ENCODE data around the gene CYP19A1. TPM values are rescaled to one million over a fixed set of nuclear protein-coding genes. Genes with fewer than 3 reads are reported as not detected.

The CYP19A1 gene
- total and polyA plus RNA-seq, 2 donors (not counting 1 experiment from before 2014, with no cell fraction given) = not detected

DNA sequence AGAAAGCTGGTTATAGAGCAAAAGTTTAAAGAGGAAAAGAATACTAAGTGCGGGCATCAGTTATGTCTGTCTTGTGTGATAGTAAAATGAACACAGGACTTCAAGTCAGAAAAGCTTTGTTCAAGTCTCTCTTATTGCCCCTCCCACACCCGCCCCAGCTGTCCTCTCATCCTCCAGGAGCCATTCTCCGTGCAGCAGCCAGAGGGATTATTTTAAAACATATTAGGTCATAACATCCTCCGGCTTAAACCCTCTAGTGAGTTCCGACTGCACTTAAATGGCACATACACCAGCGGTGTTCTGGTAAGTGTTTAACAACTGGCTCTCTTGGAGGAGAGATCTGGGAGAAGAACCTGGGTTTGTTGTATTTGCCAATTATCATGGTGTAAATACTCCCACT is 138.9 kb downstream of the CYP19A1 start:
- intact Hi-C loops (cut with micrococcal nuclease) = no loop called here
- H3K9me3 ChIP-seq (ENCODE audit: control extremely low read depth in 1 of 3, control insufficient read depth in 2 of 3, insufficient read depth in 1 of 3, low read length in 2 of 3) = no peaks in the 10 kb centered on the region
- no peak overlapping the region for H3K4me2 ChIP-seq (replicated peaks; ENCODE audit: low read depth, low read length, poor library complexity, severe bottlenecking)
- H3K4me3 Mint-ChIP-seq = no peak overlapping the region
- ATAC-seq (ENCODE audit: low read depth) (no peak), DNase-seq (no peak)
- H3K27ac Mint-ChIP-seq = no peak overlapping the region
- no peak overlapping the region for H3K9ac ChIP-seq (ENCODE audit: low read length)
- CTCF ChIA-PET = no interaction called here
- WGBS (ENCODE audit: insufficient coverage) = 100% methylated on average over 2 of the region's 6 CpGs
- H3K27ac ChIP-seq (ENCODE audit: low read length in 2 of 2) = no peak overlapping the region
- no peaks in the 10 kb centered on the region for H3K4me1 Mint-ChIP-seq
- no peak overlapping the region for H3K4me3 ChIP-seq (ENCODE audit: control extremely low read depth in 1 of 5, extremely low read depth in 1 of 5, insufficient read depth in 1 of 5, low read depth in 2 of 5, low read length in 4 of 5)
- peaks cover 47% of the 10 kb centered on the region for H3K27me3 Mint-ChIP-seq
- H2AFZ ChIP-seq (ENCODE audit: insufficient read depth, low read depth, low read length, poor library complexity, severe bottlenecking) = no peak overlapping the region
- no peaks in the 10 kb centered on the region for H4K20me1 ChIP-seq (ENCODE audit: control insufficient read depth, insufficient read depth, low read length, poor library complexity, severe bottlenecking)
- no peaks in the 10 kb centered on the region for H3K4me1 ChIP-seq (ENCODE audit: control insufficient read depth in 2 of 2, insufficient read depth in 2 of 2, low read length in 2 of 2)
- POLR2A ChIA-PET = no interaction called here
- no peaks in the 10 kb centered on the region for H3K79me2 ChIP-seq (ENCODE audit: control insufficient read depth, insufficient read depth, low read length)
- H3K36me3 ChIP-seq (replicated peaks in 1 of 2; ENCODE audit: control extremely low read depth in 1 of 2, control insufficient read depth in 1 of 2, extremely low read depth in 1 of 2, insufficient read depth in 2 of 2, low read length in 1 of 2) = no peaks in the 10 kb centered on the region
- TF ChIP-seq CTCF (IDR thresholded peaks at IDR 0.05) = no peak
- TF ChIP-seq EZH2 (IDR thresholded peaks at IDR 0.05; ENCODE audit: borderline replicate concordance, insufficient read depth, low read depth, low read length, poor library complexity, severe bottlenecking) = no peak
- H3K9me3 Mint-ChIP-seq (ENCODE audit: insufficient read depth) = no peaks in the 10 kb centered on the region
- H3K27me3 ChIP-seq (replicated peaks in 1 of 4; ENCODE audit: control extremely low read depth in 1 of 4, control insufficient read depth in 3 of 4, insufficient read depth in 4 of 4, low read length in 3 of 4) = peaks cover 0 to 8% (median 2%) of the 10 kb centered on the region in 4 experiments

- Histone ChIP-seq H4K20me1 (ENCODE audit: control insufficient read depth, insufficient read depth, low read length, poor library complexity, severe bottlenecking) (no peaks in the 10 kb centered on the region), H3K4me3 (ENCODE audit: control extremely low read depth in 1 of 5, extremely low read depth in 1 of 5, insufficient read depth in 1 of 5, low read depth in 2 of 5, low read length in 4 of 5) (no peak overlapping the region), H2AFZ (ENCODE audit: insufficient read depth, low read depth, low read length, poor library complexity, severe bottlenecking) (no peak overlapping the region), H3K9me3 (ENCODE audit: control extremely low read depth in 1 of 3, control insufficient read depth in 2 of 3, insufficient read depth in 1 of 3, low read length in 2 of 3) (no peaks in the 10 kb centered on the region), H3K9ac (ENCODE audit: low read length) (no peak overlapping the region), H3K36me3 (replicated peaks in 1 of 2; ENCODE audit: control extremely low read depth in 1 of 2, control insufficient read depth in 1 of 2, extremely low read depth in 1 of 2, insufficient read depth in 2 of 2, low read length in 1 of 2) (no peaks in the 10 kb centered on the region), H3K4me1 (ENCODE audit: control insufficient read depth in 2 of 2, insufficient read depth in 2 of 2, low read length in 2 of 2) (no peaks in the 10 kb centered on the region), H3K4me2 (replicated peaks; ENCODE audit: low read depth, low read length, poor library complexity, severe bottlenecking) (no peak overlapping the region), H3K27me3 (replicated peaks in 1 of 4; ENCODE audit: control extremely low read depth in 1 of 4, control insufficient read depth in 3 of 4, insufficient read depth in 4 of 4, low read length in 3 of 4) (peaks cover 0 to 8% (median 2%) of the 10 kb centered on the region in 4 experiments), H3K27ac (ENCODE audit: low read length in 2 of 2) (no peak overlapping the region), H3K79me2 (ENCODE audit: control insufficient read depth, insufficient read depth, low read length) (no peaks in the 10 kb centered on the region)
- intact Hi-C loops (cut with micrococcal nuclease) = no loop called here
- Mint-ChIP-seq H3K9me3 (ENCODE audit: insufficient read depth) (no peaks in the 10 kb centered on the region), H3K4me3 (no peak overlapping the region), H3K27ac (no peak overlapping the region), H3K4me1 (no peaks in the 10 kb centered on the region), H3K27me3 (peaks cover 51% of the 10 kb centered on the region)
- ChIA-PET CTCF (interaction anchor here (1.0 to 1.1 kb wide), 2 partner anchors 36 to 179 kb away, joined by 3 to 6 read pairs; no protein-coding TSS in a partner anchor), POLR2A (no interaction called here)
- TF ChIP-seq CTCF (IDR thresholded peaks at IDR 0.05) = no peak
- TF ChIP-seq EZH2 (IDR thresholded peaks at IDR 0.05; ENCODE audit: borderline replicate concordance, insufficient read depth, low read depth, low read length, poor library complexity, severe bottlenecking) = no peak
- DNase-seq (no peak), ATAC-seq (ENCODE audit: low read depth) (no peak)
- WGBS (ENCODE audit: insufficient coverage) = 12% methylated on average over 3 of the region's 6 CpGs
Measured at GRCh38 chr15:51198701-51199232, 139.6 kb downstream of the CYP19A1 start.
